ENCODE measurements around the gene KIF20A. TPM values are rescaled to one million over a fixed set of nuclear protein-coding genes. Genes with fewer than 3 reads are reported as not detected.

Gene KIF20A
- total RNA-seq, 1 experiment from 2014 or later, result 67.1 TPM

DNA sequence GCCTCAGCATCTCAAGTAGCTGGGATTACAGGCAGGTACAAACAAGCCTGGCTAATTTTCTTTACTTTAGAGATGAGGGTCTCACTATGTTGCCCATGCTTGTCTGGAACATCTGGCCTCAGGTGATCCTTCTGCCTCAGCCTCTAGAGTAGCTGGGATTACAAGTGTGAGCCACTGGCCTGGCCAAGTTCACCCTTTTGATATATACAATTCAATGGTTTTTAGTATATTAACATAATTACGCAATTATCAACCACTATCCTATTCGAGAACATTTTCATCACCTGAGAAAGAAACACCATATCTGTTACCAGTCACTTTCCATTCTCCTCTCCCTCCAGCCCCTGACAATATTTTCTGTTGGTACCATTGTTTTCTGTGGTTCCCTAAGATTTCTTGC is 37.9 kb downstream of the KIF20A start:
- H3K36me3 Mint-ChIP-seq (ENCODE audit: insufficient read depth in 1 of 3, low read depth in 3 of 3), result peaks cover 0 to 7% (median 5%) of the 10 kb centered on the region in 3 experiments; a peak in 3 of 7 replicates
- no peak overlapping the region for H2AK5ac ChIP-seq (ENCODE audit: insufficient read length, low read length)

More for the DNA sequence above, 37.9 kb downstream of the KIF20A start:
- no peaks in the 10 kb centered on the region for H3K9me3 ChIP-seq (ENCODE audit: control insufficient read depth, low read depth, low read length)
- H4K91ac ChIP-seq (ENCODE audit: insufficient read length, low read depth, low read length), result no peak overlapping the region
- H2BK120ac ChIP-seq (ENCODE audit: low read depth, low read length, poor library complexity, severe bottlenecking), result no peak overlapping the region
- Mint-ChIP-seq H3K27me3 (ENCODE audit: low read depth) (peaks cover 2% of the 10 kb centered on the region), H3K9me3 (peaks cover 9 to 13% of the 10 kb centered on the region in 2 experiments), H3K27ac (no peak overlapping the region), H3K4me3 (no peak overlapping the region), H3K4me1 (peaks cover 2 to 10% of the 10 kb centered on the region in 2 experiments; a peak in 2 of 4 replicates)
- no peaks in the 10 kb centered on the region for H3K79me1 ChIP-seq (ENCODE audit: insufficient read depth, low read depth, low read length, poor library complexity, severe bottlenecking)
- H3K18ac ChIP-seq (ENCODE audit: insufficient read length, low read depth, low read length), result no peak overlapping the region
- no peak overlapping the region for H3K27ac ChIP-seq (ENCODE audit: insufficient read length, low read depth, low read length)
- no peak overlapping the region for H3K4ac ChIP-seq (ENCODE audit: low read depth, low read length)
- peaks cover 6% of the 10 kb centered on the region for H3K79me2 ChIP-seq (ENCODE audit: insufficient read depth, low read length)
- no peak for DNase-seq
- no peak overlapping the region for H4K5ac ChIP-seq (ENCODE audit: insufficient read length, low read depth, low read length)
- no peak overlapping the region for H2BK5ac ChIP-seq (ENCODE audit: insufficient read length, low read length)
- TF ChIP-seq, protein P1, sequence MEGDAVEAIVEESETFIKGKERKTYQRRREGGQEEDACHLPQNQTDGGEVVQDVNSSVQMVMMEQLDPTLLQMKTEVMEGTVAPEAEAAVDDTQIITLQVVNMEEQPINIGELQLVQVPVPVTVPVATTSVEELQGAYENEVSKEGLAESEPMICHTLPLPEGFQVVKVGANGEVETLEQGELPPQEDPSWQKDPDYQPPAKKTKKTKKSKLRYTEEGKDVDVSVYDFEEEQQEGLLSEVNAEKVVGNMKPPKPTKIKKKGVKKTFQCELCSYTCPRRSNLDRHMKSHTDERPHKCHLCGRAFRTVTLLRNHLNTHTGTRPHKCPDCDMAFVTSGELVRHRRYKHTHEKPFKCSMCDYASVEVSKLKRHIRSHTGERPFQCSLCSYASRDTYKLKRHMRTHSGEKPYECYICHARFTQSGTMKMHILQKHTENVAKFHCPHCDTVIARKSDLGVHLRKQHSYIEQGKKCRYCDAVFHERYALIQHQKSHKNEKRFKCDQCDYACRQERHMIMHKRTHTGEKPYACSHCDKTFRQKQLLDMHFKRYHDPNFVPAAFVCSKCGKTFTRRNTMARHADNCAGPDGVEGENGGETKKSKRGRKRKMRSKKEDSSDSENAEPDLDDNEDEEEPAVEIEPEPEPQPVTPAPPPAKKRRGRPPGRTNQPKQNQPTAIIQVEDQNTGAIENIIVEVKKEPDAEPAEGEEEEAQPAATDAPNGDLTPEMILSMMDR (conservative IDR thresholded peaks at IDR 0.05), result no peak
- H4K20me1 ChIP-seq (ENCODE audit: control insufficient read depth, insufficient read depth, insufficient read length), result no peaks in the 10 kb centered on the region
- H3K23me2 ChIP-seq (ENCODE audit: insufficient read length, low read depth, low read length, poor library complexity, severe bottlenecking), result peaks cover 3% of the 10 kb centered on the region
- H3K4me2 ChIP-seq (ENCODE audit: insufficient read depth, insufficient read length, low read length), result no peak overlapping the region
- H3K56ac ChIP-seq (ENCODE audit: insufficient read length, low read depth, low read length), result no peak overlapping the region
- H3K4me1 ChIP-seq (ENCODE audit: insufficient read depth, low read length), result no peaks in the 10 kb centered on the region
- no peak overlapping the region for H3K23ac ChIP-seq (ENCODE audit: insufficient read length, low read depth, low read length)
- H2AFZ ChIP-seq (ENCODE audit: low read length), result no peak overlapping the region
- no peak overlapping the region for H3K14ac ChIP-seq (ENCODE audit: insufficient read depth, low read length)
- H2BK20ac ChIP-seq (ENCODE audit: low read depth, low read length, poor library complexity, severe bottlenecking), result no peak overlapping the region
- H3T11ph ChIP-seq (ENCODE audit: low read length), result no peak overlapping the region
- H4K8ac ChIP-seq (replicated peaks; ENCODE audit: insufficient read length, low read depth, low read length), result no peak overlapping the region
- no peak overlapping the region for H3K9ac ChIP-seq (ENCODE audit: extremely low read depth, insufficient read length, low read length)
- no CpG with 5 or more reads among the region's 2 CpGs for WGBS (ENCODE audit: extremely low coverage, insufficient read length, low lambda C conversion rate)
- no peak overlapping the region for H2BK15ac ChIP-seq (ENCODE audit: low read depth, low read length)
- H2BK12ac ChIP-seq (ENCODE audit: insufficient read length, low read depth, low read length), result no peak overlapping the region
- H3K27me3 ChIP-seq (ENCODE audit: insufficient read depth, low read length), result no peaks in the 10 kb centered on the region

Measured in H9 (cell line).